Endothelial cell of umbilical vein (primary cell): Measurements from ENCODE around the gene CACNA1C.

Experiments used
- EZH2 ChIP-seq: IDR thresholded peaks from 2 replicates; pipeline ENCODE4 v1.6.1; 2012; ENCODE audit warnings: borderline replicate concordance, low read depth, mild to moderate bottlenecking, moderate library complexity, low read length, inconsistent platforms; ENCODE audit not compliant: severe bottlenecking
- FOS ChIP-seq: IDR thresholded peaks from 2 replicates; pipeline ENCODE4 v1.6.1; 2011; ENCODE audit warnings: mild to moderate bottlenecking, low read length, moderate library complexity, borderline replicate concordance; ENCODE audit not compliant: insufficient read depth
- GATA2 ChIP-seq: IDR thresholded peaks from 2 replicates; pipeline ENCODE4 v1.7.0; 2011; ENCODE audit warnings: low read depth, mild to moderate bottlenecking, moderate library complexity, mixed read lengths, low read length; ENCODE audit not compliant: insufficient read length, insufficient read depth
- JUN ChIP-seq: IDR thresholded peaks from 2 replicates; pipeline ENCODE4 v1.6.1; 2011; ENCODE audit warnings: borderline replicate concordance, low read depth; ENCODE audit not compliant: insufficient read length, insufficient read depth
- MYC ChIP-seq: IDR thresholded peaks from one replicate; pipeline ENCODE4 v1.6.1; 2011; ENCODE audit warnings: mild to moderate bottlenecking, low read depth, low read length
- POLR2A ChIP-seq: IDR thresholded peaks from 2 replicates; pipeline ENCODE4 v1.6.1; 2012; ENCODE audit warnings: low read depth, mild to moderate bottlenecking, control low read depth, low read length
- POLR2AphosphoS5 ChIP-seq: IDR thresholded peaks from 2 replicates; pipeline ENCODE4 v1.6.1; 2012; ENCODE audit warnings: low read depth, mild to moderate bottlenecking, control low read depth, low read length, moderate library complexity; ENCODE audit not compliant: insufficient read depth
- TF ChIP-seq, protein P1 (sequence below), 2 donors: IDR thresholded peaks; 1 replicate in 1 of 2; 2 replicates in 1 of 2; pipeline ENCODE4 v1.5.1; 2011; ENCODE audit warnings: low read length in 2 of 2, mild to moderate bottlenecking in 2 of 2, moderate library complexity in 2 of 2, control low read depth in 1 of 2, inconsistent platforms in 1 of 2, low read depth in 1 of 2; ENCODE audit not compliant: insufficient read depth in 1 of 2; ENCODE audit errors: extremely low read depth in 1 of 2
- TF ChIP-seq, protein P2 (sequence below): IDR thresholded peaks from 2 replicates; pipeline ENCODE4 v1.6.1; 2011; ENCODE audit not compliant: insufficient read depth, insufficient read length

DNA sequence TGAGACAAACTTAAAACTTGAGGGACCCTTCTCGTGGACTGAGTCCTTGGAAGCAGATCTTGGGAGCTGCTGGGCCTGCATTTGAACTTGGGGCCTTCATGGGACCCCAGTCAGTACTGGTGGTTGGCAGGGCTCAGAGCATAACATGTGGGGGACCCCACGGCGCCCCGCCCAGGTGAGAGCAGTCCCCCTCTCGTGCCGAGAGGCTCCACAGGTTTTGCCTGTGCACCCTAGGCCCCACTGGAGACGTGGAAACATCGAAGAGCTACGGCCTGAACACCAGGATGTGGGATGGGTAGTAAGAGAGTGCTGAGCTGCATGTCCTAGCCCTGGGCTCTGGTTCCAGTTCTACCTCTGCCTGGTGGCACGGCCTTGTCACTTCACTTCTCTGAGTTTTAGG lies 84.1 kb downstream of the CACNA1C start:
- TF ChIP-seq, protein P1, sequence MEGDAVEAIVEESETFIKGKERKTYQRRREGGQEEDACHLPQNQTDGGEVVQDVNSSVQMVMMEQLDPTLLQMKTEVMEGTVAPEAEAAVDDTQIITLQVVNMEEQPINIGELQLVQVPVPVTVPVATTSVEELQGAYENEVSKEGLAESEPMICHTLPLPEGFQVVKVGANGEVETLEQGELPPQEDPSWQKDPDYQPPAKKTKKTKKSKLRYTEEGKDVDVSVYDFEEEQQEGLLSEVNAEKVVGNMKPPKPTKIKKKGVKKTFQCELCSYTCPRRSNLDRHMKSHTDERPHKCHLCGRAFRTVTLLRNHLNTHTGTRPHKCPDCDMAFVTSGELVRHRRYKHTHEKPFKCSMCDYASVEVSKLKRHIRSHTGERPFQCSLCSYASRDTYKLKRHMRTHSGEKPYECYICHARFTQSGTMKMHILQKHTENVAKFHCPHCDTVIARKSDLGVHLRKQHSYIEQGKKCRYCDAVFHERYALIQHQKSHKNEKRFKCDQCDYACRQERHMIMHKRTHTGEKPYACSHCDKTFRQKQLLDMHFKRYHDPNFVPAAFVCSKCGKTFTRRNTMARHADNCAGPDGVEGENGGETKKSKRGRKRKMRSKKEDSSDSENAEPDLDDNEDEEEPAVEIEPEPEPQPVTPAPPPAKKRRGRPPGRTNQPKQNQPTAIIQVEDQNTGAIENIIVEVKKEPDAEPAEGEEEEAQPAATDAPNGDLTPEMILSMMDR (IDR thresholded peaks at IDR 0.05; ENCODE audit: extremely low read depth in 1 of 2, insufficient read depth in 1 of 2, low read depth in 1 of 2, low read length in 2 of 2), result no peak
- no peak for TF ChIP-seq EZH2
- TF ChIP-seq FOS, result no peak
- no peak for TF ChIP-seq POLR2A
- TF ChIP-seq POLR2AphosphoS5, result no peak
- TF ChIP-seq, protein P2, sequence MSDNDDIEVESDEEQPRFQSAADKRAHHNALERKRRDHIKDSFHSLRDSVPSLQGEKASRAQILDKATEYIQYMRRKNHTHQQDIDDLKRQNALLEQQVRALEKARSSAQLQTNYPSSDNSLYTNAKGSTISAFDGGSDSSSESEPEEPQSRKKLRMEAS, result no peak
- no peak for TF ChIP-seq GATA2
- TF ChIP-seq JUN, result no peak
- TF ChIP-seq MYC, result no peak
